H1 (cell line): ENCODE results near the gene ARPP19. TPM values are rescaled to one million over a fixed set of nuclear protein-coding genes. Genes with fewer than 3 reads are reported as not detected.

Experiments used
- CTCF ChIA-PET: fragments of 300-600 bp; sonication (Branson Sonifier 250); formaldehyde crosslinking; loops from one replicate; lab custom pipeline; 2021; ENCODE audit not compliant: partially characterized antibody; lab: Charles Lee
- POLR2A ChIA-PET: fragments of 300-600 bp; sonication (Branson Sonifier 250); formaldehyde crosslinking; loops from one replicate; lab custom pipeline; 2021; ENCODE audit warnings: inconsistent platforms; ENCODE audit not compliant: partially characterized antibody; lab: Charles Lee
- DNase-seq, 2 experiments: peaks; one replicate each; pipeline versions ENCODE4 v3.0.0 to v3.0.0-alpha.2; 2010 to 2022; ENCODE audit warnings: low spot score in 2 of 2, low read depth in 1 of 2, mixed read lengths in 1 of 2
- FAIRE-seq: peaks from 2 replicates; lab custom pipeline; 2011; peaks lifted over from hg19 to GRCh38; lab: Jason Lieb, UNC
- H2AFZ ChIP-seq: 2 replicates; pipeline ENCODE4 v1.8.1; 2012; ENCODE audit warnings: low read length, inconsistent platforms
- H2AK5ac ChIP-seq: 2 replicates; pipeline ENCODE4 v1.6.1; 2013; ENCODE audit warnings: low read depth, low read length
- H2BK120ac ChIP-seq: replicated peaks from 2 replicates; pipeline ENCODE3; 2013; ENCODE audit warnings: low read depth, low read length, inconsistent platforms
- H2BK12ac ChIP-seq: 2 replicates; pipeline ENCODE4 v1.6.1; 2013; ENCODE audit warnings: low read depth, low read length
- H2BK15ac ChIP-seq: 2 replicates; pipeline ENCODE4 v1.6.1; 2013; ENCODE audit warnings: low read length
- H2BK20ac ChIP-seq: 2 replicates; pipeline ENCODE4 v1.6.1; 2013; ENCODE audit warnings: low read length
- H2BK5ac ChIP-seq: 2 replicates; pipeline ENCODE4 v1.6.1; 2013; ENCODE audit warnings: low read depth, low read length
- H3K14ac ChIP-seq: 2 replicates; pipeline ENCODE4 v1.6.1; 2013; ENCODE audit warnings: inconsistent platforms; ENCODE audit not compliant: insufficient read length
- H3K18ac ChIP-seq: 2 replicates; pipeline ENCODE4 v1.6.1; 2013; ENCODE audit warnings: low read length; ENCODE audit errors: extremely low read depth
- H3K23ac ChIP-seq: 2 replicates; pipeline ENCODE4 v1.6.1; 2013; ENCODE audit warnings: inconsistent platforms; ENCODE audit not compliant: insufficient read length
- H3K23me2 ChIP-seq: 2 replicates; pipeline ENCODE4 v1.6.1; 2013; ENCODE audit warnings: low read depth, low read length
- H3K27ac ChIP-seq: 2 replicates; pipeline ENCODE4 v1.6.1; 2011; ENCODE audit warnings: low read depth, low read length, inconsistent platforms
- H3K27me3 ChIP-seq, 4 experiments: replicated peaks in 1 of 4; 1 replicate in 1 of 4; 2 replicates in 3 of 4; pipeline versions ENCODE4 v1.6.1 to v1.8.1; 2011 to 2013; ENCODE audit warnings: low read length in 3 of 4, mild to moderate bottlenecking in 3 of 4, inconsistent platforms in 2 of 4, mixed read lengths in 2 of 4, moderate library complexity in 1 of 4; ENCODE audit not compliant: control insufficient read depth in 3 of 4, insufficient read depth in 3 of 4; ENCODE audit errors: extremely low read depth in 1 of 4
- H3K36me3 ChIP-seq, 4 experiments: 2 replicates each; pipeline versions ENCODE4 v1.6.1 to v1.8.1; 2011 to 2013; ENCODE audit warnings: mild to moderate bottlenecking in 4 of 4, low read length in 3 of 4, moderate library complexity in 2 of 4, control low read depth in 1 of 4, inconsistent platforms in 1 of 4; ENCODE audit not compliant: insufficient read depth in 4 of 4, control insufficient read depth in 2 of 4
- H3K4ac ChIP-seq: replicated peaks from 2 replicates; pipeline ENCODE3; 2013; ENCODE audit warnings: low read length, low read depth, mixed read lengths, inconsistent platforms; ENCODE audit not compliant: insufficient read length
- H3K4me1 ChIP-seq, 4 experiments: replicated peaks in 1 of 4; 1 replicate in 1 of 4; 2 replicates in 3 of 4; pipeline versions ENCODE4 v1.6.1 to v1.8.1; 2011 to 2013; ENCODE audit warnings: low read length in 3 of 4, inconsistent platforms in 2 of 4, mixed read lengths in 1 of 4; ENCODE audit not compliant: insufficient read depth in 4 of 4, control insufficient read depth in 3 of 4
- H3K4me2 ChIP-seq, 2 experiments: 2 replicates each; pipeline versions ENCODE4 v1.6.1 to v1.8.1; 2011 to 2013; ENCODE audit warnings: low read depth in 2 of 2, low read length in 2 of 2, control low read depth in 1 of 2, inconsistent platforms in 1 of 2, mild to moderate bottlenecking in 1 of 2; ENCODE audit not compliant: insufficient read depth in 1 of 2
- H3K4me3 ChIP-seq, 4 experiments: fragments of 200-600, 300-600 bp in 1 of 4; sonication (generic), shearing (Covaris generic), sonication (Bioruptor Twin) in 1 of 4; 2 replicates each; pipeline versions ENCODE4 v1.5.1 to v1.8.1; 2011 to 2016; ENCODE audit warnings: low read length in 4 of 4, low read depth in 3 of 4, control low read depth in 2 of 4, inconsistent platforms in 2 of 4, mild to moderate bottlenecking in 2 of 4, mixed read lengths in 1 of 4, moderate library complexity in 1 of 4; ENCODE audit not compliant: insufficient read depth in 2 of 4; ENCODE audit errors: extremely low read depth in 1 of 4
- H3K56ac ChIP-seq: replicated peaks from 2 replicates; pipeline ENCODE3; 2013; ENCODE audit warnings: low read depth, mild to moderate bottlenecking, mixed read lengths, low read length, inconsistent platforms; ENCODE audit not compliant: insufficient read length
- H3K79me1 ChIP-seq: 2 replicates; pipeline ENCODE4 v1.6.1; 2013; ENCODE audit warnings: low read depth, low read length, control low read depth
- H3K79me2 ChIP-seq, 2 experiments: 2 replicates each; pipeline versions ENCODE4 v1.6.1 to v1.8.1; 2012 to 2013; ENCODE audit warnings: low read length in 2 of 2, mild to moderate bottlenecking in 2 of 2, inconsistent platforms in 1 of 2; ENCODE audit not compliant: insufficient read depth in 2 of 2, control insufficient read depth in 1 of 2
- H3K9ac ChIP-seq, 4 experiments: replicated peaks in 1 of 4; 1 replicate in 1 of 4; 2 replicates in 3 of 4; pipeline versions ENCODE4 v1.6.1 to v1.8.1; 2011 to 2013; ENCODE audit warnings: low read depth in 3 of 4, low read length in 3 of 4, control low read depth in 2 of 4, mild to moderate bottlenecking in 2 of 4, moderate library complexity in 2 of 4, inconsistent platforms in 1 of 4; ENCODE audit errors: extremely low read depth in 1 of 4
- H3K9me3 ChIP-seq, 2 experiments: 2 replicates each; pipeline versions ENCODE4 v1.6.1 to v1.8.1; 2012 to 2013; ENCODE audit warnings: mild to moderate bottlenecking in 2 of 2, moderate library complexity in 2 of 2, control low read depth in 1 of 2, inconsistent platforms in 1 of 2, low read depth in 1 of 2, low read length in 1 of 2, mixed read lengths in 1 of 2; ENCODE audit not compliant: insufficient read depth in 2 of 2
- H4K20me1 ChIP-seq, 2 experiments: replicated peaks in 1 of 2; 2 replicates each; pipeline versions ENCODE3 to v1.8.1; 2011 to 2013; ENCODE audit warnings: inconsistent platforms in 2 of 2, low read length in 2 of 2, mild to moderate bottlenecking in 1 of 2; ENCODE audit not compliant: insufficient read depth in 2 of 2, control insufficient read depth in 1 of 2
- H4K5ac ChIP-seq: 2 replicates; pipeline ENCODE4 v1.6.1; 2013; ENCODE audit warnings: low read length, low read depth, mixed read lengths, inconsistent platforms; ENCODE audit not compliant: insufficient read length
- H4K8ac ChIP-seq: 2 replicates; pipeline ENCODE4 v1.8.0; 2013; ENCODE audit warnings: mild to moderate bottlenecking, moderate library complexity, low read length, inconsistent platforms; ENCODE audit not compliant: insufficient read depth; ENCODE audit errors: extremely low read depth
- H4K91ac ChIP-seq: replicated peaks from 2 replicates; pipeline ENCODE3; 2013; ENCODE audit warnings: low read length, mixed read lengths, inconsistent platforms; ENCODE audit not compliant: insufficient read length
- BACH1 ChIP-seq: IDR thresholded peaks from 2 replicates; pipeline ENCODE4 v1.6.1; 2012; ENCODE audit warnings: low read length, improper control_type of control experiment
- BCL11A ChIP-seq, 2 experiments: IDR thresholded peaks; one replicate each; pipeline ENCODE4 v1.6.1; 2011; ENCODE audit warnings: low read depth in 2 of 2, low read length in 2 of 2, mild to moderate bottlenecking in 2 of 2
- EP300 ChIP-seq, 2 experiments: IDR thresholded peaks; 1 replicate in 1 of 2; 2 replicates in 1 of 2; pipeline ENCODE4 v1.6.1; 2011 to 2012; ENCODE audit warnings: low read depth in 2 of 2, low read length in 2 of 2, mild to moderate bottlenecking in 2 of 2, borderline replicate concordance in 1 of 2, inconsistent platforms in 1 of 2, moderate library complexity in 1 of 2
- HDAC2 ChIP-seq, 2 experiments: fragments of 300-600 bp in 1 of 2; sonication (generic) in 1 of 2; IDR thresholded peaks; 2 replicates each; pipeline ENCODE4 v1.6.1; 2011 to 2012; ENCODE audit warnings: low read depth in 2 of 2, low read length in 2 of 2, mild to moderate bottlenecking in 2 of 2, moderate library complexity in 2 of 2, borderline replicate concordance in 1 of 2, inconsistent platforms in 1 of 2
- KDM5A ChIP-seq: fragments of 200-600 bp; IDR thresholded peaks from 2 replicates; pipeline ENCODE4 v1.7.1; 2012; ENCODE audit warnings: mild to moderate bottlenecking, low read length, inconsistent platforms, mixed read lengths
- POLR2A ChIP-seq, 2 experiments: IDR thresholded peaks; 1 replicate in 1 of 2; 2 replicates in 1 of 2; pipeline ENCODE4 v1.6.1; 2011; ENCODE audit warnings: low read depth in 2 of 2, low read length in 2 of 2, mild to moderate bottlenecking in 2 of 2; ENCODE audit errors: control extremely low read depth in 1 of 2
- POLR2AphosphoS5 ChIP-seq: IDR thresholded peaks from 2 replicates; pipeline ENCODE4 v1.6.1; 2011; ENCODE audit warnings: low read depth, low read length
- RXRA ChIP-seq: IDR thresholded peaks from 2 replicates; pipeline ENCODE4 v1.6.1; 2011; ENCODE audit warnings: low read depth, mild to moderate bottlenecking, low read length, moderate library complexity; ENCODE audit not compliant: insufficient read depth
- SAP30 ChIP-seq: fragments of 300-600 bp; sonication (generic); IDR thresholded peaks from 2 replicates; pipeline ENCODE4 v1.7.1; 2012; ENCODE audit warnings: low read length, moderate library complexity, mild to moderate bottlenecking, inconsistent platforms; ENCODE audit not compliant: insufficient read depth, insufficient replicate concordance
- SP4 ChIP-seq: IDR thresholded peaks from 2 replicates; pipeline ENCODE4 v1.6.1; 2012; ENCODE audit warnings: low read length, inconsistent platforms
- TCF12 ChIP-seq: IDR thresholded peaks from 2 replicates; pipeline ENCODE4 v1.6.1; 2011; ENCODE audit warnings: low read depth, mild to moderate bottlenecking, low read length
- YY1 ChIP-seq: IDR thresholded peaks from 2 replicates; pipeline ENCODE4 v1.6.1; 2011; ENCODE audit warnings: low read depth, mild to moderate bottlenecking, low read length
- polyA plus RNA-seq, 7 experiments: library from polyadenylated mRNA; depleted of rRNA in 3 of 7; stranded (reverse) in 5 of 7; unstranded in 2 of 7; fragments of >200 nt in 5 of 7; fragments of 200-250 nt in 2 of 7; gene quantifications; 1 replicate in 5 of 7; 2 replicates in 1 of 7; 4 replicates in 1 of 7; pipeline versions ENCODE4 v1.2.1 to v1.2.3, GENCODE V29; 2011 to 2013; ENCODE audit warnings: missing spikeins in 2 of 7, mixed read lengths in 2 of 7
- total RNA-seq: library from RNA; stranded (reverse); fragmentation: NEBNext Ultra II Directional; extraction: Animal tissue kit (Norgen Biotek cat#: 25700); gene quantifications from 2 replicates; pipeline ENCODE4 v1.2.1, GENCODE V29; 2021
- TF ChIP-seq, protein P1 (sequence below): IDR thresholded peaks from 2 replicates; pipeline ENCODE4 v1.6.1; 2011; ENCODE audit warnings: low read depth, mild to moderate bottlenecking, low read length; ENCODE audit not compliant: insufficient read depth

The ARPP19 gene
- total and polyA plus RNA-seq, 2 of the 8 experiments (the other 6 are each of a cell fraction or from before 2014, with no cell fraction given) = 81.9 to 274 TPM

- Histone ChIP-seq H2BK15ac (no peak overlapping the region), H3K79me2 (peaks cover 19 to 91% of the 10 kb centered on the region in 2 experiments), H4K8ac (no peak overlapping the region), H2BK5ac (no peak overlapping the region), H3K9me3 (no peaks in the 10 kb centered on the region), H2BK120ac (no peak overlapping the region), H3K27me3 (no peaks in the 10 kb centered on the region), H3K79me1 (peaks cover 3% of the 10 kb centered on the region; the same call in 1 of the 2 replicates), H2BK12ac (no peak overlapping the region), H3K23ac (no peak overlapping the region), H3K23me2 (no peaks in the 10 kb centered on the region), H3K4ac (no peak overlapping the region), H2AFZ (no peak overlapping the region), H3K56ac (no peak overlapping the region), H2AK5ac (no peak overlapping the region), H4K5ac (no peak overlapping the region), H3K4me3 (no peak overlapping the region), H3K9ac (no peak overlapping the region), H3K27ac (no peak overlapping the region), H3K18ac (no peak overlapping the region), H3K4me1 (peaks cover 0 to 7% (median 0%) of the 10 kb centered on the region in 4 experiments; a peak in 2 of 7 replicates), H2BK20ac (no peak overlapping the region), H4K20me1 (peaks cover 13 to 16% of the 10 kb centered on the region in 2 experiments), H3K4me2 (no peak overlapping the region), H3K14ac (no peak overlapping the region), H4K91ac (no peak overlapping the region), H3K36me3 (peaks cover 0 to 44% (median 12%) of the 10 kb centered on the region in 4 experiments; a peak in 6 of 8 replicates)
- DNase-seq = no peak
- FAIRE-seq = no peak
- CTCF ChIA-PET = interaction anchor here (2.4 kb wide), 1 partner anchor 11 kb away, joined by 5 read pairs; no protein-coding TSS in a partner anchor
- TF ChIP-seq EP300 (IDR thresholded peaks at IDR 0.05; ENCODE audit: borderline replicate concordance in 1 of 2, low read depth in 2 of 2, low read length in 2 of 2) = no peak
- no peak for TF ChIP-seq SAP30
- no peak for TF ChIP-seq HDAC2 (IDR thresholded peaks at IDR 0.05; ENCODE audit: borderline replicate concordance in 1 of 2, low read depth in 2 of 2, low read length in 2 of 2)
- TF ChIP-seq TCF12 = no peak
- no peak for TF ChIP-seq KDM5A
- TF ChIP-seq RXRA = no peak
- no peak for TF ChIP-seq SP4
- TF ChIP-seq YY1 = no peak
- TF ChIP-seq, protein P1, sequence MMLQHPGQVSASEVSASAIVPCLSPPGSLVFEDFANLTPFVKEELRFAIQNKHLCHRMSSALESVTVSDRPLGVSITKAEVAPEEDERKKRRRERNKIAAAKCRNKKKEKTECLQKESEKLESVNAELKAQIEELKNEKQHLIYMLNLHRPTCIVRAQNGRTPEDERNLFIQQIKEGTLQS = no peak
- no peak for TF ChIP-seq POLR2AphosphoS5
- no peak for TF ChIP-seq BCL11A (IDR thresholded peaks at IDR 0.05; ENCODE audit: low read depth in 2 of 2, low read length in 2 of 2)
- TF ChIP-seq BACH1 = no peak
- no peak for TF ChIP-seq POLR2A (IDR thresholded peaks at IDR 0.05; ENCODE audit: control extremely low read depth in 1 of 2, low read depth in 2 of 2, low read length in 2 of 2)
- POLR2A ChIA-PET = interaction anchor here (4.0 kb wide), 1 partner anchor 12 kb away, joined by 12 read pairs; the partner anchor contains the start of gene ARPP19
Observed at GRCh38 chr15:52557274-52557641, 11.6 kb downstream of the ARPP19 start.
